ENCODE data around the gene GVQW3.

GVQW3 gene

GRCh38 chr11:76453248-76453647 lies 72.1 kb downstream of the GVQW3 start:
- no peak for DNase-seq
- H3K36me3 ChIP-seq: peaks cover 64% of the 10 kb centered on the region
- TF ChIP-seq CTCF (IDR thresholded peaks at IDR 0.05; ENCODE audit: low read depth, low read length): no peak
- H3K9me3 ChIP-seq (ENCODE audit: severe bottlenecking): no peaks in the 10 kb centered on the region
- H3K4me3 ChIP-seq (ENCODE audit: low read depth, low read length): no peak overlapping the region
- H3K27ac ChIP-seq: no peak overlapping the region
- no peaks in the 10 kb centered on the region for H3K27me3 ChIP-seq (ENCODE audit: insufficient read depth, low read depth, severe bottlenecking)

- no peak overlapping the region for H3K4me3 ChIP-seq (ENCODE audit: low read depth, low read length)
- H3K9me3 ChIP-seq (ENCODE audit: severe bottlenecking): no peaks in the 10 kb centered on the region
- H3K27ac ChIP-seq: no peak overlapping the region
Observed at GRCh38 chr11:76455331-76455730, 74.2 kb downstream of the GVQW3 start.

GRCh38 chr11:76455931-76456330 lies 74.8 kb downstream of the GVQW3 start:
- Histone ChIP-seq H3K27ac (no peak overlapping the region), H3K9me3 (ENCODE audit: severe bottlenecking) (no peaks in the 10 kb centered on the region), H3K4me3 (ENCODE audit: low read depth, low read length) (no peak overlapping the region)

More at GRCh38 chr11:76455331-76455730, 74.2 kb downstream of the GVQW3 start:
- H3K36me3 ChIP-seq: peaks cover 57% of the 10 kb centered on the region
- DNase-seq: no peak
- no peak for TF ChIP-seq CTCF (IDR thresholded peaks at IDR 0.05; ENCODE audit: low read depth, low read length)
- H3K27me3 ChIP-seq (ENCODE audit: insufficient read depth, low read depth, severe bottlenecking): no peaks in the 10 kb centered on the region

GRCh38 chr11:76456571-76456970 lies 75.4 kb downstream of the GVQW3 start:
- DNase-seq: no peak
- no peak overlapping the region for H3K27ac ChIP-seq
- no peaks in the 10 kb centered on the region for H3K9me3 ChIP-seq (ENCODE audit: severe bottlenecking)
- no peak for TF ChIP-seq CTCF (IDR thresholded peaks at IDR 0.05; ENCODE audit: low read depth, low read length)
- H3K27me3 ChIP-seq (ENCODE audit: insufficient read depth, low read depth, severe bottlenecking): no peaks in the 10 kb centered on the region
- peaks cover 54% of the 10 kb centered on the region for H3K36me3 ChIP-seq
- no peak overlapping the region for H3K4me3 ChIP-seq (ENCODE audit: low read depth, low read length)

More at GRCh38 chr11:76455931-76456330, 74.8 kb downstream of the GVQW3 start:
- TF ChIP-seq CTCF (IDR thresholded peaks at IDR 0.05; ENCODE audit: low read depth, low read length): no peak
- H3K27me3 ChIP-seq (ENCODE audit: insufficient read depth, low read depth, severe bottlenecking): no peaks in the 10 kb centered on the region
- H3K36me3 ChIP-seq: peaks cover 54% of the 10 kb centered on the region
- DNase-seq: no peak
